ENCODE measurements around the gene CWC27.

Gene CWC27

DNA sequence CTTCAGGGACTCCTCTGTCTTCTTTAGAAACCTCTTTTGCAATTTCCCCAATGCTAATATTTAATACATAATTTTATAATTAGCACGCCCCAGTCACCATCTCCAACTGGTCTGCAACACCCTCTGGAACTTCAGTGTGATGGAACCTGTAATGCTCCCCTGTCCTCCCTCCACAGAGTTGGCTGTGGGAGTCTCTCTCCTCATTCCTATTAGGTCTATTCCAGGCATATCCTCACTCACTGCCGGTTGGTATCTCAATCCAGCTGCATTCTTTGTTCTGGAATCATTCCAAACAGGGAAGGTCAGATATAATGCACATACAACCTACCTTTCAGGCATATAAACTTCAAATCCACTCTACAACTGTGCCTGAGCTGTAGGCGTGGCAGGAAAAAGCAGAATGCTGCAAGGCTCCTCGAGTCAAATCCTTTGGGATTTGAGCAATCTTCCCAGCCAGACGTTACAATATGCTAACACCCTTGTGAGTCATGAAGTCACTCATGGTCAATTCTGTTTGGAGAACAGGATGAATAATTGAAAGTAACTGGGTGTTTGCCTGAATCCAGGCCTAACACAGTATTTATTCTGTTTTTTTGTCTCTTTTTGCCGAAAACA lies 293.8 kb downstream of the CWC27 start (continued):
- no peak for TF ChIP-seq TSHZ1 (tag by site-specific recombination; IDR thresholded peaks at IDR 0.05; ENCODE audit: borderline replicate concordance)
- TF ChIP-seq ZNF548 (tag by site-specific recombination; IDR thresholded peaks at IDR 0.05), result no peak
- no peak for TF ChIP-seq TCF7L2 (IDR thresholded peaks at IDR 0.05; ENCODE audit: borderline replicate concordance, low read depth, low read length)
- no peak for TF ChIP-seq ZNF510 (tag by site-specific recombination; IDR thresholded peaks at IDR 0.05; ENCODE audit: insufficient replicate concordance)
- TF ChIP-seq ZFP69B (tag by site-specific recombination; IDR thresholded peaks at IDR 0.05), result no peak
- no peak for TF ChIP-seq ZBTB48 (tag by site-specific recombination; IDR thresholded peaks at IDR 0.05)
- TF ChIP-seq, protein P1, sequence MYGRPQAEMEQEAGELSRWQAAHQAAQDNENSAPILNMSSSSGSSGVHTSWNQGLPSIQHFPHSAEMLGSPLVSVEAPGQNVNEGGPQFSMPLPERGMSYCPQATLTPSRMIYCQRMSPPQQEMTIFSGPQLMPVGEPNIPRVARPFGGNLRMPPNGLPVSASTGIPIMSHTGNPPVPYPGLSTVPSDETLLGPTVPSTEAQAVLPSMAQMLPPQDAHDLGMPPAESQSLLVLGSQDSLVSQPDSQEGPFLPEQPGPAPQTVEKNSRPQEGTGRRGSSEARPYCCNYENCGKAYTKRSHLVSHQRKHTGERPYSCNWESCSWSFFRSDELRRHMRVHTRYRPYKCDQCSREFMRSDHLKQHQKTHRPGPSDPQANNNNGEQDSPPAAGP (tag by site-specific recombination; IDR thresholded peaks at IDR 0.05), result no peak
- TF ChIP-seq ZSCAN5A (tag by site-specific recombination; IDR thresholded peaks at IDR 0.05), result no peak
- no peak for TF ChIP-seq ZNF394 (tag by site-specific recombination; IDR thresholded peaks at IDR 0.05; ENCODE audit: borderline replicate concordance)
- no peak for TF ChIP-seq ZIC2 (tag by site-specific recombination; IDR thresholded peaks at IDR 0.05)
- TF ChIP-seq ZNF48 (tag by site-specific recombination; IDR thresholded peaks at IDR 0.05), result no peak
- no peak for TF ChIP-seq ZNF473 (tag by site-specific recombination; IDR thresholded peaks at IDR 0.05)
- TF ChIP-seq, protein P2, sequence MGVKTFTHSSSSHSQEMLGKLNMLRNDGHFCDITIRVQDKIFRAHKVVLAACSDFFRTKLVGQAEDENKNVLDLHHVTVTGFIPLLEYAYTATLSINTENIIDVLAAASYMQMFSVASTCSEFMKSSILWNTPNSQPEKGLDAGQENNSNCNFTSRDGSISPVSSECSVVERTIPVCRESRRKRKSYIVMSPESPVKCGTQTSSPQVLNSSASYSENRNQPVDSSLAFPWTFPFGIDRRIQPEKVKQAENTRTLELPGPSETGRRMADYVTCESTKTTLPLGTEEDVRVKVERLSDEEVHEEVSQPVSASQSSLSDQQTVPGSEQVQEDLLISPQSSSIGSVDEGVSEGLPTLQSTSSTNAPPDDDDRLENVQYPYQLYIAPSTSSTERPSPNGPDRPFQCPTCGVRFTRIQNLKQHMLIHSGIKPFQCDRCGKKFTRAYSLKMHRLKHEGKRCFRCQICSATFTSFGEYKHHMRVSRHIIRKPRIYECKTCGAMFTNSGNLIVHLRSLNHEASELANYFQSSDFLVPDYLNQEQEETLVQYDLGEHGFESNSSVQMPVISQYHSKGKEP (tag by site-specific recombination; IDR thresholded peaks at IDR 0.05), result no peak
- no peak for TF ChIP-seq ZNF624 (tag by site-specific recombination; IDR thresholded peaks at IDR 0.05)
- no peak for TF ChIP-seq ZNF433 (tag by site-specific recombination; IDR thresholded peaks at IDR 0.05; ENCODE audit: low read depth)
- no peak for TF ChIP-seq ZNF785 (tag by site-specific recombination; IDR thresholded peaks at IDR 0.05)
- TF ChIP-seq ZNF155 (tag by site-specific recombination; IDR thresholded peaks at IDR 0.05), result no peak
- TF ChIP-seq ZNF335 (tag by site-specific recombination; conservative IDR thresholded peaks at IDR 0.05), result 0 out of 2 replicates have a peak, but pooled peaks have one; percentile 26
- no peak for TF ChIP-seq ZNF529 (tag by site-specific recombination; IDR thresholded peaks at IDR 0.05; ENCODE audit: insufficient replicate concordance)
- no peak for TF ChIP-seq ZNF266 (tag by site-specific recombination; IDR thresholded peaks at IDR 0.05; ENCODE audit: low read depth)
- no peak for TF ChIP-seq ZSCAN23 (tag by site-specific recombination; IDR thresholded peaks at IDR 0.05)
- TF ChIP-seq, protein P3, sequence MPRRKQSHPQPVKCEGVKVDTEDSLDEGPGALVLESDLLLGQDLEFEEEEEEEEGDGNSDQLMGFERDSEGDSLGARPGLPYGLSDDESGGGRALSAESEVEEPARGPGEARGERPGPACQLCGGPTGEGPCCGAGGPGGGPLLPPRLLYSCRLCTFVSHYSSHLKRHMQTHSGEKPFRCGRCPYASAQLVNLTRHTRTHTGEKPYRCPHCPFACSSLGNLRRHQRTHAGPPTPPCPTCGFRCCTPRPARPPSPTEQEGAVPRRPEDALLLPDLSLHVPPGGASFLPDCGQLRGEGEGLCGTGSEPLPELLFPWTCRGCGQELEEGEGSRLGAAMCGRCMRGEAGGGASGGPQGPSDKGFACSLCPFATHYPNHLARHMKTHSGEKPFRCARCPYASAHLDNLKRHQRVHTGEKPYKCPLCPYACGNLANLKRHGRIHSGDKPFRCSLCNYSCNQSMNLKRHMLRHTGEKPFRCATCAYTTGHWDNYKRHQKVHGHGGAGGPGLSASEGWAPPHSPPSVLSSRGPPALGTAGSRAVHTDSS (tag by site-specific recombination; IDR thresholded peaks at IDR 0.05), result no peak
- TF ChIP-seq ZNF555 (tag by site-specific recombination; conservative IDR thresholded peaks at IDR 0.05), result no peak
- TF ChIP-seq ZNF391 (tag by site-specific recombination; IDR thresholded peaks at IDR 0.05; ENCODE audit: borderline replicate concordance, low read depth), result no peak
- no peak for TF ChIP-seq PBX3 (CRISPR knock-in tag; IDR thresholded peaks at IDR 0.05)
- TF ChIP-seq ZEB2 (tag by site-specific recombination; IDR thresholded peaks at IDR 0.05), result 0 out of 2 replicates have a peak, but pooled peaks have one; percentile 35
- TF ChIP-seq ZNF138 (tag by site-specific recombination; IDR thresholded peaks at IDR 0.05; ENCODE audit: borderline replicate concordance), result no peak
- no peak for TF ChIP-seq ZNF157 (tag by site-specific recombination; IDR thresholded peaks at IDR 0.05)
- no peak for TF ChIP-seq ZNF610 (tag by site-specific recombination; IDR thresholded peaks at IDR 0.05; ENCODE audit: borderline replicate concordance)
